PC-3 (cell line): ENCODE results near the gene ZNF277. TPM values are rescaled to one million over a fixed set of nuclear protein-coding genes. Genes with fewer than 3 reads are reported as not detected.

Source experiments
- ATAC-seq: fragments of 200-7000 bp; cut with Tn5 transposase; 2 replicates; pipeline ENCODE4 v1.9.1; 2020; ENCODE audit warnings: mild to moderate bottlenecking, moderate library complexity
- BruUV-seq: library from RNA; stranded (reverse); fragments of 400-500 nt; replicated peaks from 2 replicates; lab custom pipeline; 2021; lab: Mats Ljungman, UMichigan
- CTCF ChIA-PET: fragments of 300-600 bp; sonication (Branson Sonifier 250); formaldehyde crosslinking; loops from one replicate; lab custom pipeline; 2022; ENCODE audit warnings: antibody characterized with exemption; lab: Charles Lee
- POLR2A ChIA-PET: fragments of 300-600 bp; sonication (Branson Sonifier 250); formaldehyde crosslinking; loops from one replicate; lab custom pipeline; 2022; ENCODE audit warnings: antibody characterized with exemption; ENCODE audit not compliant: unreplicated experiment; lab: Charles Lee
- DNase-seq: peaks from one replicate; pipeline ENCODE4 v3.0.0-alpha.2; 2015
- H2AFZ ChIP-seq: fragments of 300-600 bp; sonication (generic); 2 replicates; pipeline ENCODE4 v1.6.0; 2016; ENCODE audit warnings: antibody characterized with exemption, low read length
- H3F3A ChIP-seq: fragments of 300-600 bp; sonication (generic); one replicate; pipeline ENCODE4 v1.6.0; 2017; ENCODE audit warnings: antibody characterized with exemption, low read length, control low read depth, mild to moderate bottlenecking; ENCODE audit not compliant: unreplicated experiment
- H3K27ac ChIP-seq: fragments of 300-600 bp; sonication (generic); 2 replicates; pipeline ENCODE4 v1.5.1; 2016; ENCODE audit warnings: mild to moderate bottlenecking, low read length
- H3K27me3 ChIP-seq: fragments of 300-600 bp; sonication (generic); 2 replicates; pipeline ENCODE4 v1.6.1; 2016; ENCODE audit warnings: low read length, mixed read lengths
- H3K36me3 ChIP-seq: fragments of 300-600 bp; sonication (generic); 2 replicates; pipeline ENCODE4 v1.6.1; 2016; ENCODE audit warnings: low read depth, mixed run types, low read length, mixed read lengths
- H3K4me1 ChIP-seq: fragments of 300-600 bp; sonication (generic); 2 replicates; pipeline ENCODE4 v1.5.1; 2016; ENCODE audit warnings: low read length; ENCODE audit not compliant: insufficient read depth
- H3K4me2 ChIP-seq: fragments of 300-600 bp; sonication (generic); 2 replicates; pipeline ENCODE4 v1.6.0; 2016; ENCODE audit warnings: low read length
- H3K4me3 ChIP-seq: fragments of 300-600 bp; sonication (generic); 2 replicates; pipeline ENCODE4 v1.5.1; 2016; ENCODE audit warnings: mild to moderate bottlenecking, low read length, mixed read lengths
- H3K79me2 ChIP-seq: fragments of 300-600 bp; sonication (generic); 2 replicates; pipeline ENCODE4 v1.6.1; 2017; ENCODE audit warnings: low read length, mixed read lengths
- H3K9ac ChIP-seq: fragments of 300-600 bp; sonication (generic); 2 replicates; pipeline ENCODE4 v1.6.0; 2016; ENCODE audit warnings: mild to moderate bottlenecking, low read length
- H3K9me2 ChIP-seq: fragments of 300-600 bp; sonication (generic); replicated peaks from 2 replicates; pipeline ENCODE4 v1.6.1; 2016; ENCODE audit warnings: mixed run types, low read length, mixed read lengths
- H3K9me3 ChIP-seq: fragments of 300-600 bp; sonication (generic); 2 replicates; pipeline ENCODE4 v1.6.1; 2016; ENCODE audit warnings: low read length, mixed read lengths
- H4K20me1 ChIP-seq: fragments of 300-600 bp; sonication (generic); 2 replicates; pipeline ENCODE4 v1.6.1; 2016; ENCODE audit warnings: low read length, mixed read lengths
- EZH2 ChIP-seq: fragments of 300-600 bp; sonication (generic); IDR thresholded peaks from one replicate; pipeline ENCODE4 v1.6.1; 2017; ENCODE audit warnings: antibody characterized with exemption, mild to moderate bottlenecking, low read length; ENCODE audit not compliant: unreplicated experiment
- EZH2phosphoT487 ChIP-seq: fragments of 300-600 bp; sonication (generic); IDR thresholded peaks from 2 replicates; pipeline ENCODE4 v1.6.1; 2018; ENCODE audit warnings: mild to moderate bottlenecking, antibody characterized with exemption, low read length, borderline replicate concordance
- intact Hi-C: fragments of 100-400 bp; cut with micrococcal nuclease; formaldehyde crosslinking; loops from 2 replicates; pipeline ENCODE4 v1.9.0; 2023
- total RNA-seq: library from RNA; depleted of rRNA; stranded (reverse); fragments of >200 nt; gene quantifications from 2 replicates; pipeline ENCODE4 v1.2.3, GENCODE V29; 2014
- TF ChIP-seq, protein P1 (sequence below): fragments of 300-600 bp; sonication (generic); conservative IDR thresholded peaks from 2 replicates; pipeline ENCODE4 v1.5.1; 2017; ENCODE audit warnings: antibody characterized with exemption, low read depth, mild to moderate bottlenecking, low read length

The ZNF277 gene
- total RNA-seq, 1 experiment from 2014 or later: 14.0 TPM

DNA sequence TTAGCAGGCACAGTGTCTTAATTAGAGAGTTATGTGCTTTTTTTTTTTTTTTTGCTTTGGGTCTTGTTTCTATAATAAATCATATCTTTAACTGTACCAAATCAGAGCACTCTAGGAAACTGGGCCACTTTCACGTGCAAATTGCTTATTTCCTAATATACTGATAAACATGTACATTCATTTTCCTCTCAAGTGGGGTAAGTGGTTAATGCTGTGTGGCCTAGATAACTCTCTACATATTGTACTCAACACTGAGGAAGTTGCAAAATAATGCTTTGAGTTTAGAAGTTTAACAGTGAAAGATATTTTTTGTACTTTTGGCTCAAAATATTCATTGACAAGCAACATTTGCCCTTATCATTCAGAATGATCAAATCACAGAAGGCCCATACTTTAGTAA lies 127.9 kb downstream of the ZNF277 start:
- no TSS peak for BruUV-seq
- no peak overlapping the region for H3K4me2 ChIP-seq
- intact Hi-C loops: no loop called here
- H2AFZ ChIP-seq: no peak overlapping the region
- ChIA-PET CTCF (no interaction called here), POLR2A (no interaction called here)
- ATAC-seq: no peak
- peaks cover 10% of the 10 kb centered on the region for H3K4me1 ChIP-seq
- no peaks in the 10 kb centered on the region for H3K9me3 ChIP-seq
- H3K79me2 ChIP-seq: no peaks in the 10 kb centered on the region
- no peak overlapping the region for H3K9ac ChIP-seq
- no peak overlapping the region for H3K27ac ChIP-seq
- no peak overlapping the region for H3K4me3 ChIP-seq
- H3K27me3 ChIP-seq: no peaks in the 10 kb centered on the region
- H3K36me3 ChIP-seq: no peaks in the 10 kb centered on the region
- H4K20me1 ChIP-seq: no peaks in the 10 kb centered on the region
- no peaks in the 10 kb centered on the region for H3K9me2 ChIP-seq
- no peaks in the 10 kb centered on the region for H3F3A ChIP-seq
- no peak for DNase-seq
- no peak for TF ChIP-seq EZH2
- no peak for TF ChIP-seq EZH2phosphoT487
- TF ChIP-seq, protein P1, sequence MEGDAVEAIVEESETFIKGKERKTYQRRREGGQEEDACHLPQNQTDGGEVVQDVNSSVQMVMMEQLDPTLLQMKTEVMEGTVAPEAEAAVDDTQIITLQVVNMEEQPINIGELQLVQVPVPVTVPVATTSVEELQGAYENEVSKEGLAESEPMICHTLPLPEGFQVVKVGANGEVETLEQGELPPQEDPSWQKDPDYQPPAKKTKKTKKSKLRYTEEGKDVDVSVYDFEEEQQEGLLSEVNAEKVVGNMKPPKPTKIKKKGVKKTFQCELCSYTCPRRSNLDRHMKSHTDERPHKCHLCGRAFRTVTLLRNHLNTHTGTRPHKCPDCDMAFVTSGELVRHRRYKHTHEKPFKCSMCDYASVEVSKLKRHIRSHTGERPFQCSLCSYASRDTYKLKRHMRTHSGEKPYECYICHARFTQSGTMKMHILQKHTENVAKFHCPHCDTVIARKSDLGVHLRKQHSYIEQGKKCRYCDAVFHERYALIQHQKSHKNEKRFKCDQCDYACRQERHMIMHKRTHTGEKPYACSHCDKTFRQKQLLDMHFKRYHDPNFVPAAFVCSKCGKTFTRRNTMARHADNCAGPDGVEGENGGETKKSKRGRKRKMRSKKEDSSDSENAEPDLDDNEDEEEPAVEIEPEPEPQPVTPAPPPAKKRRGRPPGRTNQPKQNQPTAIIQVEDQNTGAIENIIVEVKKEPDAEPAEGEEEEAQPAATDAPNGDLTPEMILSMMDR: no peak

DNA sequence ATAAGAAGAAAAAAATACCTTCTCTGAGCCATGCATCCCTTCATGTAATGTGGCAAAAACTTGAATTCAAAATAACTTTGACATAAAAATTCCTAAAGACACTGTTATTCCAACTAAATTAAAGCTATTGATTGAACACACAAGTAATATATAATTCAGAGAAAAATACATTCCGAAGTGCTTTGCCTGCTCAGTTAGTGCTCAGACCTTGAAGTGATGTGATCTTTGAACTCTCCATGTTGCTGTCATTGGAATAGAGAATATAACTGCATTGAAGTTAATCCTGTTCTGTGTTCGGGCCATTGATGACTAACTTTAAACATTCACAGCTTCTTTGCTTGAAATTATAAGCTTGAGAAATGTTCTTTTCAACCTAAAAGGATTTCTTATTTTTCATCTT lies 129.8 kb downstream of the ZNF277 start:
- no peak for TF ChIP-seq EZH2
- TF ChIP-seq, protein P1: no peak
- Histone ChIP-seq H3K79me2 (no peaks in the 10 kb centered on the region), H3F3A (no peaks in the 10 kb centered on the region), H3K27ac (no peak overlapping the region), H3K9ac (no peak overlapping the region), H3K27me3 (no peaks in the 10 kb centered on the region), H2AFZ (no peak overlapping the region), H3K36me3 (no peaks in the 10 kb centered on the region), H3K4me1 (peaks cover 10% of the 10 kb centered on the region), H3K9me3 (no peaks in the 10 kb centered on the region), H4K20me1 (no peaks in the 10 kb centered on the region), H3K4me2 (no peak overlapping the region), H3K9me2 (no peaks in the 10 kb centered on the region), H3K4me3 (no peak overlapping the region)
- no peak for ATAC-seq
- BruUV-seq: no TSS peak
- ChIA-PET CTCF (interaction anchor here (0.6 kb wide), 1 partner anchor 89 kb away, joined by 3 read pairs; no protein-coding TSS in a partner anchor), POLR2A (no interaction called here)
- DNase-seq: no peak
- intact Hi-C loops: no loop called here

DNA sequence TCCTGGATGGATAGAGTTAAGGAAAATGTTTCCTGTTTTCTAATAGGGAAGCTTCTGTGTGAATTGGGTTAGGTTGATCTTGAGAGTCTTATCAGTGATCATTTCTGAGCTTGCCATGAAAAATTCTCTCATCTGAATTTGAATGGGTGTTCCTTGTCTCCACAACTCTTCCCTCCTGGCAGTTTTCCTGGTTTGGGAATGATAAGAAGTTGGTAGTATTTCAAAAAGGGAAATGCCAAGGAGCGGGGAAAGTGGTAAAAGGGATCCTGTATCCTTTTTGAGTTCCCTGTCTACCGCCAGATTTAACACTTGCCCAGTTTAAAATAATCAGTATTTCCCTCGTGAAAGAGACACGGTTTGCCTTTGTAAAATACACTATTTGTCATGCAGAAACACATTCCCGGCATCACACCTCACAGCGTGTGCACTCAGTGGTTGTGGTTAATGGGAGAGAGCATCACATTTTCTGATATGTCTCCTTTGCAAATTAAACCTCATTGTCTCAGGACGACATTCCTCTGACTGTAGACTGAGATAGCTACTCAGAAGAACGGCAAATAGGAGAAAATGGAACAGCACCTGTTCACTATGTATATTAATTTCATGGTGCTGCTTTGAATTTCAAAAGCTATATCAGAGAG lies 130.6 kb downstream of the ZNF277 start:
- Histone ChIP-seq H3K4me1 (peaks cover 10% of the 10 kb centered on the region), H3K4me3 (no peak overlapping the region), H4K20me1 (no peaks in the 10 kb centered on the region), H3K9me3 (no peaks in the 10 kb centered on the region), H3F3A (no peaks in the 10 kb centered on the region), H3K4me2 (no peak overlapping the region), H3K9me2 (no peaks in the 10 kb centered on the region), H3K9ac (no peak overlapping the region), H3K27me3 (no peaks in the 10 kb centered on the region), H3K79me2 (no peaks in the 10 kb centered on the region), H3K36me3 (peaks cover under 1% of the 10 kb centered on the region; the same call in 1 of the 2 replicates), H3K27ac (no peak overlapping the region), H2AFZ (no peak overlapping the region)
- intact Hi-C loops: no loop called here
- ChIA-PET CTCF (interaction anchor here (0.6 kb wide), 1 partner anchor 90 kb away, joined by 3 read pairs; no protein-coding TSS in a partner anchor), POLR2A (no interaction called here)
- no TSS peak for BruUV-seq
- DNase-seq: no peak
- no peak for ATAC-seq
- TF ChIP-seq, protein P1: no peak
- TF ChIP-seq EZH2phosphoT487 (no peak), EZH2 (no peak)
